Endothelial cell of umbilical vein (primary cell): ENCODE measurements around the gene NLN. TPM values are rescaled to one million over a fixed set of nuclear protein-coding genes. Genes with fewer than 3 reads are reported as not detected.

Source experiments
- BruUV-seq: library from RNA; stranded (reverse); fragments of 400-500 nt; replicated peaks from 2 replicates; lab custom pipeline; 2021; lab: Mats Ljungman, UMichigan
- CTCF ChIA-PET: fragments of 300-600, 350-600 bp; sonication (Branson Sonifier 250); formaldehyde crosslinking; loops from one replicate; lab custom pipeline; 2021; ENCODE audit warnings: antibody characterized with exemption, inconsistent platforms; lab: Charles Lee
- POLR2A ChIA-PET: fragments of 300-600, 350-600 bp; sonication (Branson Sonifier 250); formaldehyde crosslinking; loops from one replicate; lab custom pipeline; 2021; ENCODE audit warnings: antibody characterized with exemption, inconsistent platforms; lab: Charles Lee
- DNase-seq: peaks from one replicate; pipeline ENCODE4 v3.0.0-alpha.2; 2011; ENCODE audit warnings: low read depth, low spot score
- FAIRE-seq: peaks from 2 replicates; lab custom pipeline; 2011; peaks lifted over from hg19 to GRCh38; lab: Jason Lieb, UNC
- H2AFZ ChIP-seq: 2 replicates; pipeline ENCODE4 v1.6.0; 2012; ENCODE audit warnings: low read depth, low read length, control low read depth, inconsistent platforms
- H3K27ac ChIP-seq: 2 replicates; pipeline ENCODE4 v1.5.1; 2011; ENCODE audit warnings: low read depth, mild to moderate bottlenecking, control low read depth, low read length, moderate library complexity; ENCODE audit not compliant: insufficient read depth
- H3K27me3 ChIP-seq, 2 experiments: 2 replicates each; pipeline versions ENCODE4 v1.6.0 to v1.6.1; 2011; ENCODE audit warnings: low read length in 2 of 2, mixed read lengths in 1 of 2; ENCODE audit not compliant: control insufficient read depth in 2 of 2, insufficient read depth in 2 of 2
- H3K36me3 ChIP-seq, 2 experiments: 2 replicates in 1 of 2; 3 replicates in 1 of 2; pipeline ENCODE4 v1.5.1; 2011; ENCODE audit warnings: low read length in 2 of 2, mild to moderate bottlenecking in 1 of 2, moderate library complexity in 1 of 2; ENCODE audit not compliant: control insufficient read depth in 2 of 2, insufficient read depth in 2 of 2; ENCODE audit errors: extremely low read depth in 1 of 2
- H3K4me1 ChIP-seq: 3 replicates; pipeline ENCODE4 v1.5.1; 2011; ENCODE audit warnings: mild to moderate bottlenecking, low read length; ENCODE audit not compliant: control insufficient read depth, insufficient read depth; ENCODE audit errors: extremely low read depth
- H3K4me2 ChIP-seq: 2 replicates; pipeline ENCODE4 v1.6.1; 2011; ENCODE audit warnings: low read length, control low read depth, mixed read lengths; ENCODE audit not compliant: insufficient read depth
- H3K4me3 ChIP-seq, 3 experiments: fragments of 200-600 bp in 1 of 3; sonication (generic), shearing (Covaris generic) in 1 of 3; replicated peaks in 1 of 3; 2 replicates each; pipeline ENCODE4 v1.5.1; 2011 to 2016; ENCODE audit warnings: control low read depth in 3 of 3, low read length in 3 of 3, mild to moderate bottlenecking in 2 of 3, inconsistent platforms in 1 of 3, low read depth in 1 of 3, moderate library complexity in 1 of 3; ENCODE audit not compliant: insufficient read depth in 1 of 3
- H3K79me2 ChIP-seq: 2 replicates; pipeline ENCODE4 v1.6.0; 2012; ENCODE audit warnings: low read length, inconsistent platforms; ENCODE audit not compliant: control insufficient read depth, insufficient read depth
- H3K9ac ChIP-seq: replicated peaks from 2 replicates; pipeline ENCODE3; 2011; ENCODE audit warnings: low read length, control low read depth; ENCODE audit not compliant: insufficient read depth; ENCODE audit errors: extremely low read depth
- H3K9me1 ChIP-seq: replicated peaks from 3 replicates; pipeline ENCODE4 v1.6.0; 2011; ENCODE audit warnings: mild to moderate bottlenecking, low read length; ENCODE audit not compliant: control insufficient read depth, insufficient read depth; ENCODE audit errors: extremely low read depth
- H3K9me3 ChIP-seq: replicated peaks from 2 replicates; pipeline ENCODE4 v1.5.1; 2012; ENCODE audit warnings: low read length, inconsistent platforms; ENCODE audit not compliant: control insufficient read depth, insufficient read depth
- H4K20me1 ChIP-seq: replicated peaks from 2 replicates; pipeline ENCODE3; 2011; ENCODE audit warnings: mild to moderate bottlenecking, low read length; ENCODE audit not compliant: control insufficient read depth, insufficient read depth; ENCODE audit errors: extremely low read depth
- CTCF ChIP-seq, 2 donors: IDR thresholded peaks; 1 replicate in 1 of 2; 2 replicates in 1 of 2; pipeline ENCODE4 v1.5.1; 2011; ENCODE audit warnings: low read length in 2 of 2, mild to moderate bottlenecking in 2 of 2, moderate library complexity in 2 of 2, control low read depth in 1 of 2, inconsistent platforms in 1 of 2, low read depth in 1 of 2; ENCODE audit not compliant: insufficient read depth in 1 of 2; ENCODE audit errors: extremely low read depth in 1 of 2
- EZH2 ChIP-seq: IDR thresholded peaks from 2 replicates; pipeline ENCODE4 v1.6.1; 2012; ENCODE audit warnings: borderline replicate concordance, low read depth, mild to moderate bottlenecking, moderate library complexity, low read length, inconsistent platforms; ENCODE audit not compliant: severe bottlenecking
- FOS ChIP-seq: IDR thresholded peaks from 2 replicates; pipeline ENCODE4 v1.6.1; 2011; ENCODE audit warnings: mild to moderate bottlenecking, low read length, moderate library complexity, borderline replicate concordance; ENCODE audit not compliant: insufficient read depth
- GATA2 ChIP-seq: IDR thresholded peaks from 2 replicates; pipeline ENCODE4 v1.7.0; 2011; ENCODE audit warnings: low read depth, mild to moderate bottlenecking, moderate library complexity, mixed read lengths, low read length; ENCODE audit not compliant: insufficient read length, insufficient read depth
- JUN ChIP-seq: IDR thresholded peaks from 2 replicates; pipeline ENCODE4 v1.6.1; 2011; ENCODE audit warnings: borderline replicate concordance, low read depth; ENCODE audit not compliant: insufficient read length, insufficient read depth
- MAX ChIP-seq: IDR thresholded peaks from 2 replicates; pipeline ENCODE4 v1.6.1; 2011; ENCODE audit not compliant: insufficient read depth, insufficient read length
- MYC ChIP-seq: IDR thresholded peaks from one replicate; pipeline ENCODE4 v1.6.1; 2011; ENCODE audit warnings: mild to moderate bottlenecking, low read depth, low read length
- POLR2A ChIP-seq: IDR thresholded peaks from 2 replicates; pipeline ENCODE4 v1.6.1; 2012; ENCODE audit warnings: low read depth, mild to moderate bottlenecking, control low read depth, low read length
- dilution Hi-C: fragments of 300-500 bp; cut with MboI; formaldehyde crosslinking; loops from one replicate; pipeline ENCODE4 v1.15.0; 2019; ENCODE audit warnings: low sequenced_read_pairs; ENCODE audit not compliant: extremely low pct_ligation_motif_present
- intact Hi-C: fragments of 100-400 bp; cut with micrococcal nuclease; formaldehyde crosslinking; loops from one replicate; pipeline ENCODE4 v1.10.0; 2022
- polyA plus RNA-seq, 4 experiments: library from polyadenylated mRNA; depleted of rRNA in 3 of 4; stranded (reverse) in 3 of 4; unstranded in 1 of 4; fragments of >200 nt; gene quantifications; 2 replicates each; pipeline versions ENCODE4 v1.2.1 to v1.2.3, GENCODE V29; 2011 to 2012; ENCODE audit warnings: missing spikeins in 1 of 4
- total RNA-seq: library from RNA; stranded (reverse); gene quantifications from 2 replicates; pipeline ENCODE4 v1.2.3, GENCODE V29; 2021

The NLN gene
- total and polyA plus RNA-seq, 2 donors (not counting 3 experiments of a cell fraction or from before 2014, with no cell fraction given): 14.2 to 63.3 TPM

GRCh38 chr5:65813174-65813573, 91.2 kb downstream of the NLN start:
- Histone ChIP-seq H3K9me1 (no peaks in the 10 kb centered on the region), H4K20me1 (no peaks in the 10 kb centered on the region), H3K36me3 (peaks cover 3 to 6% of the 10 kb centered on the region in 2 experiments), H3K4me2 (no peak overlapping the region), H3K9ac (no peak overlapping the region), H3K4me3 (no peak overlapping the region), H3K9me3 (no peaks in the 10 kb centered on the region), H3K79me2 (no peaks in the 10 kb centered on the region), H2AFZ (no peak overlapping the region), H3K27ac (no peak overlapping the region), H3K4me1 (peaks cover 4% of the 10 kb centered on the region), H3K27me3 (no peaks in the 10 kb centered on the region)
- no peak for FAIRE-seq
- dilution Hi-C loops (no loop called here), intact Hi-C loops (no loop called here)
- ChIA-PET POLR2A (no interaction called here), CTCF (no interaction called here)
- no TSS peak for BruUV-seq
- no peak for DNase-seq
- TF ChIP-seq MAX (no peak), EZH2 (no peak), JUN (no peak), POLR2A (no peak), CTCF (IDR thresholded peaks at IDR 0.05; ENCODE audit: extremely low read depth in 1 of 2, insufficient read depth in 1 of 2, low read depth in 1 of 2, low read length in 2 of 2) (no peak), MYC (no peak), FOS (no peak), GATA2 (no peak)
